PFSK-1 (cell line): ENCODE data around the gene SNTB2.

Source experiments
- FOXP2 ChIP-seq: optimal IDR thresholded peaks from 2 replicates; pipeline ENCODE3; 2011; ENCODE audit warnings: borderline replicate concordance, control low read depth, inconsistent platforms; ENCODE audit not compliant: insufficient read depth; ENCODE audit errors: extremely low read length, extremely low read depth
- POLR2AphosphoS5 ChIP-seq: IDR thresholded peaks from 2 replicates; pipeline ENCODE4 v1.6.1; 2012; ENCODE audit warnings: low read depth, mild to moderate bottlenecking, control low read depth, low read length, moderate library complexity
- REST ChIP-seq, 2 experiments: IDR thresholded peaks; 2 replicates each; pipeline versions ENCODE4 v1.6.1 to v1.8.0; 2011 to 2012; ENCODE audit warnings: low read depth in 2 of 2, low read length in 2 of 2, control low read depth in 1 of 2, inconsistent platforms in 1 of 2, mild to moderate bottlenecking in 1 of 2, moderate library complexity in 1 of 2; ENCODE audit not compliant: insufficient read depth in 1 of 2
- SIN3A ChIP-seq: IDR thresholded peaks from 2 replicates; pipeline ENCODE4 v1.6.1; 2012; ENCODE audit warnings: mild to moderate bottlenecking, low read length, moderate library complexity, borderline replicate concordance; ENCODE audit not compliant: insufficient read depth
- TAF1 ChIP-seq: IDR thresholded peaks from 2 replicates; pipeline ENCODE4 v1.6.1; 2012; ENCODE audit warnings: low read length, control low read depth, borderline replicate concordance; ENCODE audit not compliant: insufficient read depth

SNTB2 gene

GRCh38 chr16:69315486-69316311, 128.7 kb downstream of the SNTB2 start:
- TF ChIP-seq FOXP2 (no peak), REST (IDR thresholded peaks at IDR 0.05; ENCODE audit: insufficient read depth in 1 of 2, low read depth in 2 of 2, low read length in 2 of 2) (no peak), SIN3A (no peak), POLR2AphosphoS5 (no peak), TAF1 (no peak)

- no peak for TF ChIP-seq REST (IDR thresholded peaks at IDR 0.05; ENCODE audit: insufficient read depth in 1 of 2, low read depth in 2 of 2, low read length in 2 of 2)
- TF ChIP-seq TAF1, result no peak
- TF ChIP-seq FOXP2, result no peak
- TF ChIP-seq POLR2AphosphoS5, result no peak
- TF ChIP-seq SIN3A, result no peak
These were observed 129.7 kb downstream of the SNTB2 start for GRCh38 chr16:69316595-69317034.

- TF ChIP-seq POLR2AphosphoS5 (no peak), REST (IDR thresholded peaks at IDR 0.05; ENCODE audit: insufficient read depth in 1 of 2, low read depth in 2 of 2, low read length in 2 of 2) (no peak), SIN3A (no peak), TAF1 (no peak), FOXP2 (no peak)
These were observed 131.4 kb downstream of the SNTB2 start for GRCh38 chr16:69318177-69318910.

GRCh38 chr16:69318911-69319289, 131.9 kb downstream of the SNTB2 start:
- TF ChIP-seq TAF1, result no peak
- no peak for TF ChIP-seq POLR2AphosphoS5
- no peak for TF ChIP-seq FOXP2
- no peak for TF ChIP-seq SIN3A
- no peak for TF ChIP-seq REST (IDR thresholded peaks at IDR 0.05; ENCODE audit: insufficient read depth in 1 of 2, low read depth in 2 of 2, low read length in 2 of 2)
